HG03139 (cell line): ENCODE measurements around the gene ANKDD1A.

ENCODE experiments used
- ATAC-seq: cut with Tn5 transposase; IDR thresholded peaks from one replicate; pipeline ENCODE4 v1.9.1; 2021; ENCODE audit not compliant: unreplicated experiment

ANKDD1A gene

DNA sequence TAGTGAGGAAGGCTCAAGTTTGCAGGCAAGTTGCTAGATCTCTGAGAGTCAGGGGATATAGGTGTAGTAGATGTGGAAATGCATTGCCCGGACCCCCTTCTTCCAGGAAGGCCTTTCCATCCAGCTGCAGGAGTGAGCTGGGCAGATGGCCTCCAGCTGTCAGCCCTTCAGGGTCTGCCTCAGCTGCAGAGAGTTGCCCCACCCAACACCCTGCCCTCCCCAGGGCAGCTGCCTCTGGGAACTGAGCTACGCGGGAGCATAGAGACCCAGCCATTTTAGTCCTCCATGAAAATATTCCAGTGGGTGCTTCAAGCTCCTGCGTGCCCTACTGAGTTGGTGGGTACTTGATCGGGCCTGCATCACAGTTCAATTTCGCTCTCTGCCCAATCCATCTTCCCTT, 48.5 kb downstream of the ANKDD1A start:
- ATAC-seq, result no peak

DNA sequence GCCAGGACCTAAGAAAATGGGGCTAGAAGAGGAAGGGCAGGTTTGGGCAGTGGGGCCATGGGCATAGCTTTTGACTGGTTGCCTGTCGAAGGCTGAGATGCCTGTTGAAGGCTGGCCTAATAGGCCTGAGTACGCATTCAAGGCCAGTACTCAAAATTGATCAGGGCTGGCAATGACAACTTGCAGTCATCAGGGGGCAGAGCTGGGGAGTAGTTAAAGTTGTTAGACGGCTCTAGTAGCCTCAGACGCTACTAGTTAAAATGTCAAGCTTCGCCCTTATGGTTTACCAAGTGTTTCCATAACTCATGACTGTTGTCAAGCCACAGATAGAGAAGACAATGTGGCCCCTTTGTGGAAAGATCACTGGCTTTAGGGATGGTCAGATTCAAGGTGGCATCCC, 49.3 kb downstream of the ANKDD1A start:
- ATAC-seq, result no peak

DNA sequence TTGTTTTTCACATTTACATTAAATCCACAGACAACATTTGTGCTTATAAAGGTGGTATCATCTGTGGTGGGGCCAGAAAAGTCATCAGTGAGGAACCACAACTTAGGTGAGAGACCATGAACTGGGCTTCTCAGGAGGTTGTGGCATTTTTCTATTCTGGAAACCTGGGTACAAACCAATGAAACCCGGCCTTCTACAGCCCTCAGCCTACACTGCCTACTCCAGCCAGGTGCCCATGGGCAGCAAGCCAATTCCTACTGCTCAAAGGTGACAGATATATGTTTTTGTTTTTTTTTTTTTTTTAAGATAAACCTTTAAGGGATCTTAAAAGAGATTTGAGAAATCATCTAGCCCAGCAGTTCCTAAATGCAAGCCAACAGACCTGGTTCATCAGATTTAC, 57.7 kb downstream of the ANKDD1A start:
- ATAC-seq, result no peak

- ATAC-seq, result no peak
Measured at GRCh38 chr15:64970698-64971097, 59.0 kb downstream of the ANKDD1A start.

DNA sequence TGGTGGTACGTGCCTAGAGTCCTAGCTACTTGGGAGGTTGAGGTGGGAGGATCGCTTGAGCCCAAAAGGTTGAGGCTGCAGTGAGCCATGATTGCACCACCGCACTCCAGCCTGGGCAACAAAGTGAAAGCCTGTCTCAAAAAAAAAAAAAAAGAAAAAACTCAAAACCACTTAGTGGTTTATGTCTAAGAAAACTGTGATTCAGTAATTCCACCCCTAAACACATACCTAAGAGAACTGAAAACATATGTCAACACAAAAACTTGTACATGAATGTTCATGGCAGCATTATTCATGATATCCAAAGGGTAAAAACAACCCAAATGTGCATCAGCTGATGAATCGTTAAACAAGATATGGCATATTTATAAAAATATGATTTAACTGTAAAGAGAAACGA, 63.7 kb downstream of the ANKDD1A start:
- no peak for ATAC-seq

DNA sequence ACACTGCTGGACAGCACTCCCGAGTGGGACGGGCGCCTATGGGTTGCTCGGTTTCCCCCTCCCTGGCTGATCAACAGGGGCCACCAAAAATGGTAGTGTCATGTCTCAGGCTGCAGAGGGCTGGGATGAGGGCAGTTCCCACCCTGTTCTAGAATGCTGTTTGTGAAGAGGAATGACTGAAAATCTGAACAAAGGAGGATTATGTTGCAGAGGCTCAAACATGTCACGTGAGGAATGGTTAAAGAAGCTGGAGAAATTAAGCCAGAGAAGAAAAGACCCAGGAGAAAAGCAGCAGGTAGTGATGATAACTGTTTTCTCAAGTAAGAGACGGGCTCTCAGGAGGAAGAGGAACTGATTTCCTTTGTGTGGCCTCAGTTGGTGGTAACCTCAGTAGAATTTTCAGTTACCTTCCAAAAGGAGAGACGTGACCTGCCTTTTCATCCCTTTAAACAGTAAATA, 67.6 kb downstream of the ANKDD1A start:
- ATAC-seq, result no peak

GRCh38 chr15:64981812-64982431, 70.2 kb downstream of the ANKDD1A start:
- ATAC-seq, result no peak

GRCh38 chr15:64982472-64982871, 70.8 kb downstream of the ANKDD1A start:
- ATAC-seq, result no peak

- ATAC-seq, result no peak
Measured at GRCh38 chr15:64985366-64986033, 73.8 kb downstream of the ANKDD1A start.

- no peak for ATAC-seq
Measured at GRCh38 chr15:64987136-64987535, 75.4 kb downstream of the ANKDD1A start.

DNA sequence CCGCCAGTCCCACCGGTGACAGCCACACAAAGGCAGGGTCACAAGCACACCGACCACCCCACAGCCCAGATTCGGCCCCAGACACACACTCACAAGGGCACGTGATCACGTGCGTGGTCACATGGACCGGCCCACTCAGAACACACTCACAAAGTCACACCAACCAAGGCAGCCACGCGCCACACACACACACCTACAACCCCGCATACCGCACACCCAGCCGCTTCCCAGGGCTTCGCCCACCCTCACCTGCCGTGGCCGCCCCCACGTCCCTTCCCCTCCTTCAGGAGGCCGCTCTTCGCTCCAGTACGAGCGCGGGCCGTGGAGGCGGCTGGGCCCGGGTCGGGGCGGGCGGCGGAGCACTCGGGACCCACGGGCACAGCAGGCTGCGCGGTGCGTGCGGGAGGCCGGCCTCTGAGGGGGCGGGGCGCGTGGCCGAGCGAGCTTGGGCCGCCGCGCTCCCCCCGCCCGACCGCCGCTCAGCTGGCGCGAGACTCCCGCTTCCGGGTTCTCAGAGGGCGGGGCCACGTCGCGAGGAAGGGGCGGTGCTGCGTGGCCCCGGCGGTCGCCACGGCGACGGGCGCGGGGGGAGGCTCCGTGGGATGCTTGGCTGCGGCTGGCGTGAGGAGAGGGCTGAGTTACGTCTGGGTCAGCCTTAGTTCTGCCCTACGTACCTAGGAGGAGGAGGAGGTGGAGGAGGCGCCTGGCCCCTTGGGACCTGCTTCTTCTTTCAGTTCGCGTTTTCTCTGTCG, 77.9 kb downstream of the ANKDD1A start, which contains the start of gene SPG21:
TSS of gene SPG21 (minus strand) at position 499 of the 752 bp plus-strand sequence. CDS start 6,345 bp downstream, outside the sequence.
- ATAC-seq, result peak; percentile 93

DNA sequence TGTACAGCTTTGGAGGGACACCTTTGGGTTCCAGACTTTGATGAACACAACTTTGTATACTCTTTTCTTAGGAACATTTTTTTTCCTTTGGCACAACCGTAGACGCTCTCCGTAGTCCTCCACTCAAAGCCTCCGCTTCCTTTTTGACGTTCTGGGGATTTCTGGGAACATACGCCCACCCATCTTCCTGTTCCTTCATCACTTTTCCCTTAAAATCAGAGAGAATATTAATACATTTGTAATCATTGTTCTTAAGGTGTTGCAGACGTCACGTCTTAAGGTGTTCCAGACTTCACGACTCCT, 78.4 kb downstream of the ANKDD1A start:
- ATAC-seq, result no peak

- ATAC-seq, result no peak
Measured at GRCh38 chr15:64991536-64992135, 79.9 kb downstream of the ANKDD1A start.

- no peak for ATAC-seq
Measured at GRCh38 chr15:64993290-64993689, 81.6 kb downstream of the ANKDD1A start.

GRCh38 chr15:64997066-64997465, 85.4 kb downstream of the ANKDD1A start:
- ATAC-seq, result no peak

- ATAC-seq, result no peak
Measured at GRCh38 chr15:64997745-64998375, 86.2 kb downstream of the ANKDD1A start.

- ATAC-seq, result no peak
Measured at GRCh38 chr15:65004993-65005392, 93.3 kb downstream of the ANKDD1A start.

DNA sequence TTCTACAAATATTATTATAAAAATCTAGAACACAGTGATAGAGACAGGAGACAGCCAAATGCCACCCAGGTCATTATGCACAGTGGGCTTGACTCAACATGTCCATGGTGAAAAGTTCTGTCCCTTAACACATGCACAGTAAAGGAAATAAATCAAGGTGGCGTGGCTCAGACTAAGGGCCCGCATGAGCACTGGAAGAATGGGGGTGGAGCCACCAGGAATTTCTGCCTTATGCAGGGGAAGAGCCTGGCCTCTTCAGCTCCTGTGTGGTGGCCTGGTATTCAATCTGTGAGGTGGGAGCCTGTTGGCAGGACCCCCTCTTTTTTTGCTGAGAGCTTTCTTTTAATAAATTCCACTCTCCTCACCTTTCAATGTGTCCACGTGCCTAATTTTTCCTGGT, 95.2 kb downstream of the ANKDD1A start:
- ATAC-seq, result no peak
